GM12865 (cell line): ENCODE measurements around the gene NTSR2.

Source experiments
- DNase-seq: peaks from one replicate; pipeline ENCODE4 v3.0.0; 2010; ENCODE audit warnings: low read depth
- H3K4me3 ChIP-seq: 2 replicates; pipeline ENCODE4 v1.5.1; 2011; ENCODE audit warnings: mild to moderate bottlenecking, low read depth, low read length, control low read depth
- CTCF ChIP-seq: IDR thresholded peaks from 2 replicates; pipeline ENCODE4 v1.5.1; 2011; ENCODE audit warnings: low read length, control low read depth, low read depth, inconsistent platforms; ENCODE audit not compliant: insufficient read depth; ENCODE audit errors: missing control alignments

The NTSR2 gene

GRCh38 chr2:11691076-11691660 is 21.2 kb upstream of the NTSR2 start:
- TF ChIP-seq CTCF, result no peak
- H3K4me3 ChIP-seq, result no peak overlapping the region

GRCh38 chr2:11688222-11689069 is 18.5 kb upstream of the NTSR2 start:
- DNase-seq, result peak; percentile 70
- no peak overlapping the region for H3K4me3 ChIP-seq
- peak; percentile 64 for TF ChIP-seq CTCF

More at GRCh38 chr2:11691076-11691660, 21.2 kb upstream of the NTSR2 start:
- no peak for DNase-seq

GRCh38 chr2:11687736-11688135 is 17.7 kb upstream of the NTSR2 start:
- TF ChIP-seq CTCF, result no peak
- H3K4me3 ChIP-seq, result no peak overlapping the region
- DNase-seq, result no peak

- DNase-seq, result no peak
- TF ChIP-seq CTCF, result no peak
- no peak overlapping the region for H3K4me3 ChIP-seq
Measured at GRCh38 chr2:11685906-11686470, 16.0 kb upstream of the NTSR2 start.

GRCh38 chr2:11684894-11685460 is 15.0 kb upstream of the NTSR2 start:
- no peak for DNase-seq
- no peak for TF ChIP-seq CTCF
- H3K4me3 ChIP-seq, result no peak overlapping the region

GRCh38 chr2:11683966-11684365 is 14.0 kb upstream of the NTSR2 start:
- H3K4me3 ChIP-seq, result no peak overlapping the region
- DNase-seq, result no peak
- no peak for TF ChIP-seq CTCF
